ENCODE measurements around the gene ATF2. TPM values are rescaled to one million over a fixed set of nuclear protein-coding genes. Genes with fewer than 3 reads are reported as not detected.
"Not testable (repeated sequence)": the region's sequence is repeated elsewhere in the genome, so short reads cannot be mapped to it uniquely, and the experiment has no call there.

Gene ATF2
- total RNA-seq, 1 donor from 2014 or later, result 62.8 TPM

DNA sequence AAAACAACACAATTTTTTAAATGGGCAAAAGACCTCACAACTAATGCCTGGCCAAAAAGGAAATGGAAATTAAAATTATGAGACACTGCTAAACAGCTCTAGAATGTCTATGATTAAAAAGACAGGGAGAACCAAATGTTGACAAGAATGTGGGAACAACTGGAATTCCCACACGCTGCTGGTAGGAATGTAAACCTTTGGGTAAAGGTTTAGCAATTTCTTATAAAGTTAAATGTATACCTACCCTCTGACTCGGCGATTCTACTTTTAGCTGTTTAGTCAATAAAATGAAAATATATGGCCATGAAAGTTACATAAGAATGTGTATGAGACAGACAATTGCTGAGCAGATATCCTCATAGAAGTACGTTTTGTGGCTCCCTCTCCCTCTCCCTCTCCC lies 60.9 kb downstream of the ATF2 start:
- intact Hi-C loops (cut with micrococcal nuclease), result no loop called here

DNA sequence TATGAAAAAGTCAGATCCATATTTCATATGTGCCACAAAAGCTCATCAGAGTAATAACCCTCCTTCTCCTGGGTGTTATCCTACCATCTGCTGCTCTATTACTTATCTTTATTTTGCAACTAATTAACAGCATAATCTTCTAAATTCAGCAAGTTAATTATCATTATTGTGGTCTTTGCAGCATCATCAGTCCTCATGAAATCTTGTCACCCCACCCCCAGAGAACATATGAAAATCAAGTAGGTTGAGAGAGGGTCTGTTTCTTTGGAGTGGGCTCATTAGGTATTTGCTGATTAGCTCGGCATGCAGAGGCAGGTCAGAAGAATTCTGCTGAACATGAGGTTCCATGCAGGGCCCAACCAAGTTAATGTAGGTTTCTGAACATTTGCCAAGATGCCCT lies 64.8 kb downstream of the ATF2 start:
- intact Hi-C loops (cut with micrococcal nuclease), result no loop called here

DNA sequence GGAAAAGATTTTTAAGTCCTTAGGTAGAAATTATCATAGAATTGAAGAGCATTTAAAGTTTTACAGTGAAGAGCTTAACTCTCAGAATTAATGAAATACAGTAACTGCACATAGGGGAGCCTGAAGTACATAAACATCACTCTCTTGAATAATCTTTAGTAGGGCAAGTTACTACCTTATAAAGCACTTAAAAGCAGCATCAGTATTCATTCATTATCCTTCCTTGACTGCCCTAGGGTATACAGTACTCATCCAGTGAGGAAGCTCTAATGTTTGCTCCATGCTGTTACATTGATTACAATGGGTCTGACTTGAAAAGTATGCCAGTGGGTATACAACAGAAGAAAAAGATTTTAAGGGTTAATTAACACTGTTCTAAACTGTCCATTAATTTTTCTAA lies 66.5 kb downstream of the ATF2 start:
- intact Hi-C loops (cut with micrococcal nuclease), result no loop called here

DNA sequence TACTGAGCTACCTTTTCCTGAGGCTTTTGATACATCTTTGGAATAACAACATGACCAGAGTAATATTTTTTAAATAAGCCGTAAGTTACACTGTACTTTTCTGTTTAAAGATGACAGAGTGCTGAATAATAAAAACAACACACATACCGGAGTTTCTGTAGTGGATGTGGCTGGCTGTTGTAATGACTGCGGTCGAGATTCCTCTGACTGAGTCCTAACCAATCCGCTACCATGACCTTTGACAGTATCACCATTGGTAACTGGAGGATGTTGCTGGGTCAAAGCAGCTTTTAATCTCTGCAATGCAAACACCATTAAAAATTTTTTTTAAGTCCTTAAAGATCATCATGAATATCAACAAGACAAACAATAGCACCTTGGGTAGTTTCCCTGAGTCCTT lies 70.7 kb downstream of the ATF2 start:
- intact Hi-C loops (cut with micrococcal nuclease), result no loop called here

DNA sequence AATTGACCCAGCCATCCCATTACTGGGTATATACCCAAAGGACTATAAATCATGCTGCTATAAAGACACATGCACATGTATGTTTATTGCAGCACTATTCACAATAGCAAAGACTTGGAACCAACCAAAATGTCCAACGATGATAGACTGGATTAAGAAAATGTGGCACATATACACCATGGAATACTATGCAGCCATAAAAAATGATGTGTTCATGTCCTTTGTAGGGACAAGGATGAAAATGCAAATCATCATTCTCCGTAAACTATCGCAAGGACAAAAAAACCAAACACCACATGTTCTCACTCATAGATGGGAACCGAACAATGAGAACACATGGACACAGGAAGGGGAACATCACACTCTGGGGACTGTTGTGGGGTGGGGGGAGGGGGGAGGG lies 83.9 kb downstream of the ATF2 start:
- intact Hi-C loops (cut with micrococcal nuclease), result not testable (repeated sequence)

DNA sequence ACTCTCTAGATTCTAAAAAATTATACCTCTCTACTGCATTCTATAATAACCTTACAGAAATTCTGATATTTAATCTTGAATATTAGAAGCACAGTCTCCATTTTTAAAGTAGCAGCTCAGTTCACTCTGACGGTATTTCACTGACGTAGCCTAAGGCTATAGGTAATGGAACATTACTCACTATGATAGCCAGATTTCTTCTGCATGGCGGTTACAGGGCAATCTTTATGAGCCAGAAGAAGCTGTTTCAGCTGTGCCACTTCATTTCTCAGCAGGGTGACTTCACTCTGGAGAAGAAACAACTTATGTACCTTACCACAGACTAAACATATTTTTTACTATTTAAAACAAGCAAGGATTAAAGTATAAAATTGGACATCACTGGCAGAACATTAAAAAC lies 87.5 kb downstream of the ATF2 start:
- intact Hi-C loops (cut with micrococcal nuclease), result no loop called here

DNA sequence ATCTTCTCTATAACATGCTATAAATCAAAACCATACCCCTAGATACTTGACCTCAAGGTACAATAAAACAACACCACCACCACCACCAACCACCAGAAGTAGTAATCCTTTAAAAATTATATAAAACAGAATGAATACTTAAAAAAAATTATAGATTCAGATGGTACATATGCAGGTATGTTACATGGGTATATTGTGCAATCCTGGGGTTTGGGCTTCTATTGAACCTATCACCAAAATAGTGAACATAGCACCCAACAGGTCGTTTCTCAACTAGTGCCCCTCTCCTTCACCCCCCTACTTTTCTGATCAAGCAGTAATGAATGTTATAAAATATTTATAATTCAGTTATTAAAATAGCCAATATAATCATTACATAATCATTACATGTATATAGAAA lies 91.7 kb downstream of the ATF2 start:
- intact Hi-C loops (cut with micrococcal nuclease), result no loop called here

DNA sequence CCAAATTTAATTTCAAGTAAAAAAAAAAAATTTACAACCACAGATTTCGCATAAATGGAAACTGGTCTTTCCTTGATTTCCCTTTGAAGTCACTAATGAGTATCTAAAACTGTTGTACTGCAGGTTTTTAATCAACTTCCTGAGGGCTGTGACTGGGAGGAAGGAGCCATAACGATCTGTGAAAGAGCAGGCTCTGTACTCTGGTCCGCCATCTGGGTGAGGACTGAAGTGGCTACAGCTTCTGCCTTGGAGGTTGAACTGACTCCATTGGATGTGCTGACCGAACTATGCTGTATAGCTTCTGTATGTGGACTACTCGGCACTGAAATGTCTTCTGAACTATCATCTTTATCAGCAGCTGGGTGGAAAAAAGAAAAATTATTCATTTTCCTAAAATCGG lies 93.5 kb downstream of the ATF2 start:
- intact Hi-C loops (cut with micrococcal nuclease), result no loop called here

DNA sequence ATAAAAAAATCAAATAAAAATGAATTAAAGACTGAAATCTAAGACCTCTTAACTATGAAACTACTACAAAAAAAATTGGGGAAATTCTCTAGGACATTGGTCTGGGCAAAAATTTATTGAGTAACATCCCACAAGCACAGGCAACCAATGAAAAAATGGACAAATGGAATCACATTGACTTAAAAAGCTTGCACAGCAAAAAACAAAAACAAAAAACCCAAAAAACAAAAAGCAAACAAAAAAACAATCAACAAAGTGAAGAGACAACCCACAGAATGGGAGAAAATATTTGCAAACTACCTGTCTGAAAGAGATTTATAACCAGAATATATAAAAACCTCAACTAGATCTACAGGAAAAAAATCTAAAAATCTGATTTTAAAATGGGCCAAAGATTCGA lies 99.5 kb downstream of the ATF2 start:
- intact Hi-C loops (cut with micrococcal nuclease), result no loop called here

DNA sequence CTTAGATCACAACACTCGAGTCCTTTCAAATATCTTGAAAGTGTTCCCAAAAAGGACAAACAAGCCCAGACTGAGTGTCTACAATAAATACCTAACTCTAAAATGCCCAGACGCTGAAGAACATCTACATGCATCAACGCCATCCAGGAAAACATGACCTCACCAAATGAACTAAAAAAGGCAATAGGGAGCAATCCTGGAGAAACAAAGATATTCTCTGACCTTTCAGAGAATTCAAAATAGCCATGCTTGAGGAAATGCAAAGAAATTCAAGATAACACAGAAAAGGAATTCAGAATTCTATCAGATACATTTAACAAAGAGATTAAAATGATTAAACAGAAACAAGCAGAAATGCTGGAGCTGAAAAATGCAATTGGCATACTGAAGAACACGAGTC lies 101.6 kb downstream of the ATF2 start:
- intact Hi-C loops (cut with micrococcal nuclease), result no loop called here

DNA sequence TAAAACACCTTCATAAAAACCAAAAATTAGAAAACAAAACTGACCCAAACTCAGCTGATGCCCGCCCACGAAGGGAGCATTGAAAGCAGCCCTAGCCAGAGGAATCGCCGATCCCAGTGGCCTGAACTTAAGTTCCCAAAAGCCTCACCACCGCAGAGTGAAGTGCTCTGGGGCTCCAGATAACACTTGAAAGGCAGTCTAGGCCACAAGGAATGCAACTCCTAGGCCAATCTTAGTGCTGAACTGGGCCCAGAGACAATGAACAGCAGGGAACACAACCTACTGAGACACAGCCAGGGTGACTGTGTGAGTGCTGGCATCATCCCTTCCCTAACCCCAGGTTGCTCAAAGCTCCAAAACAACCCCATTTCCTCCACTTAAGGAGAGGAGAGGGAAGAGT lies 103.2 kb downstream of the ATF2 start:
- intact Hi-C loops (cut with micrococcal nuclease), result no loop called here

DNA sequence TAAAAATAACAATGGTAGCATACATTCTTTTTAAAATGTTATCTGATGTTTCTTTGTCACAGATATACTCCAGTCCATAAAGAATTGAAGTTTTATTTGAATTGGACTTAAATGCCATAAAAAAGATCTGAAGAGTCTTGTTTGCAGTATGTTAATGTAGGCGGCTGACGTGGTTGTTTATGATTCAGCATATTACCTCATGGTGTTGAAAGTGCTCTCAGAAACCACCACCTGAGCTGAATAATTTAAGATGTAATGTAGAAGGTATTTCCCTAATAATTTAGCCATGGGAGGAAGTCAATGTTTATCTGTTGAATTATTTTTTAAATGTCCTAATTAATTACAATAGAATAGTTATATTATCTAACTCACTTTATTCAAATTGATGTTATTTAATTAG lies 104.3 kb downstream of the ATF2 start:
- intact Hi-C loops (cut with micrococcal nuclease), result no loop called here

DNA sequence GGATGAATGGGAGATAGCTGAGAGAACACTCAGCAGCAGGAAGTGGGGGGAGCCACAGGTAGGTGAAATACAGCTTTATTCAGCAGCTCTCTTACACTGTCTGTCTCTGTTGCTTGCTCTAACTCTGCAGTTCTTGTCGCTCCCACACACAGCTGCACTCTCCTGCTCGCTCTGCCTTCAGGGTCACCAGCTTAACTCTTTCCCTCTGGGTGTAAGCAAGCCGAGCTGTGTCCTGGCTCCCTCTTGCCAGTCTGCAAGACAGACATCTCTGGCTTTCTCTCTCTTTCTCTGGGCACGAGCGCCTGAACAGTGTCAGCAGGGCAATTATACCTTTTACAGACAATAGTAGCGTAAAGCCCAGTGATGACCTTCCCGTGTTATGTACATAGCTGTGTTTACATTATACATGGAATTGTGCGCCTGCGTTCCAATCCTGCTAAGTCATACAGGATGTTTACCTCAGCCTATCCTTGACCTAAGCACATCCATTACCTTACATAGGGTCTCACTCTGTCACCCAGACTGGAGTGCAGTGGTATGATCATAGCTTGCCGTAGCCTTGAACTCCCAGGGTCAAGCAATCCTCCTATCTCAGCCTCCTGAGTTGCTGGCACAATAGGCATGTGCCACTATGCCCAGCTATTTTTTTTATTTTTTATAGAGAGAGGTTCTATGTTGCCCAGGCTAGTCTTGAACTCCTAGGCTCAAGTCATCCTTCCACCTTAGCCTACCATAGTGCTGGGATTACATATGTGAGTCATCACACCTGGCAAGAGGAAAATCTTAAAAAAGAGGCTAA lies 105.0 kb downstream of the ATF2 start:
- intact Hi-C loops (cut with micrococcal nuclease), result no loop called here

DNA sequence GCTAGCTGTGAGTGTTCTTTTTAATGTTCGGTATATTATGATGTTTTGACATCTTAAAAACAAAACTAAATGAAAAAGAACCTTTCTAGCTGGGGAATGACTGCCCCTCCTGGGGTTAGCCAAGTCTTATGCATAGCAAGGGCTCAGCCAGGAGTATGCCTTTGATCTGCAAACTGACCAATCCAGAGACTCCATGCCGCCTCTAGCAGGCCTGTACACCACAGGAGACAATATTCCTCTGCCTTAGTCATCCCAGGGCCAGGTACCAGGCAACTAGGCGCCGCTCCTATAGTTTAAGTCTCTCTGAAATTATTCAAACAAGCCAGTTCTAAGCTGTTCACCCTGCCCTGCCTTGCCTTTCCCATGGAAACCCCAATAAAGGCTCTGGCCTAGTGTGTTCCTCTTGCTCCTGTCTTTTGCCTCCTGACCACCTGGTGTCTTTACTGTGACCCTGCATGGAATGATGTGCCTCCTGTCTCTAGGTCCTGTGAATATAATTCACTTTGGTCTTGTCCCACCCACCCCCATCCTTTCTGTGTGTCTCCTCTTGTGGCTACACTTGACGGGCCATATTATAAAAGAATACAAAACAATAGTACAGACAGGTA lies 110.8 kb downstream of the ATF2 start:
- intact Hi-C loops (cut with micrococcal nuclease), result no loop called here

DNA sequence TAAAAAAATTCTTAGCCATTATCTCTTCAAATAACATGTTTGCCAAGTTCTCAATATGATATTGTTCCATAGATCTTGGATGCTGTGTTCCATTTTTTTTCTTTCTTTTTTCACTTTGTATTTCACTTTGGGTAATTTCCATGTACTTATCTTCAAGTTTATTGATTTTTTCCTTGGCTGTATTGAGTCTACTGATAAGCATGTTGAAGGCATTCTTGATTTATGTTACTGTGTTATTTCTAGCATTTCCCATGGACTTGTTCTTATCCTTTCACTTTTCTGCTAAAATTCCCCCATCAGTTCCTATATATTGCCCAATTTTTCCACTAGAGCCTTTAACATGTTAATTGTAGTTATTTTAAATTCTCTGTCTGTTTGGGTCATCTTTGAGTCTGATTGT lies 112.0 kb downstream of the ATF2 start:
- intact Hi-C loops (cut with micrococcal nuclease), result no loop called here

DNA sequence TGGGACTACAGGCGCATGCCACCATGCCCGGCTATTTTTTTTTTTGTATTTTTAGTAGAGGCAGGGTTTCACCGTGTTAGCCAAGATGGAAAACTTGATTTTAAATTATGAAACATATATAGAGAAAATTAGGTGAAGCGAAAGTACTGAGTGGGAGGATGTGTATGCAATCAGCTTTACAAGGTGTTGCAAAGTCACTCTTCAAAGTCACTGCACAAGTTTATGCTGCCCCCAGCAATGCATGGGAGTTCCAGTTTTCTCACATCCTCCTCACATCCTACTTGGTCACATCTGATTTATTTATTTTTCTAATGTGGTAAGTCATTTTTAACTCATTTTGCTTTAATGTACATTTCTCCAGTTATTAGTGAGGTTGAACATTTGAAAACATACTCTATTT lies 113.7 kb downstream of the ATF2 start:
- intact Hi-C loops (cut with micrococcal nuclease), result no loop called here

DNA sequence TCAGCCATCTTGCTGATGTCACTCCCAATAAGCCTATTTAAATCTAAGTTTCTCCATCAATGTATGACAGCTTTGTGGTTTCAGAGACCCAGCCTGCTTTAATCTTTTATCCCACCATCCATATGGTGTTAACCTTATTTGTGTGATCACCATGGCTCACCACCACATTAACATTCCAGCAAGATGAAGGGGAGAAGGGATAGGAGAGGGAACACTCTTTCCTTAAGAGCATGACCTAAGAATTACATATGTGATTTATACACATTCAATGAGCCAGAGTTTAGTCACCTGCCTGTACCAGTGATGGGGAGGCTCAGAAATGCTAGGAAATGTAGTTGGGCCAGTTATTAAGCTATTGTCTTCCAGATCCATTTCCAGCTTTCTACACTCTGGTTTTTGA lies 118.3 kb downstream of the ATF2 start:
- intact Hi-C loops (cut with micrococcal nuclease), result no loop called here

DNA sequence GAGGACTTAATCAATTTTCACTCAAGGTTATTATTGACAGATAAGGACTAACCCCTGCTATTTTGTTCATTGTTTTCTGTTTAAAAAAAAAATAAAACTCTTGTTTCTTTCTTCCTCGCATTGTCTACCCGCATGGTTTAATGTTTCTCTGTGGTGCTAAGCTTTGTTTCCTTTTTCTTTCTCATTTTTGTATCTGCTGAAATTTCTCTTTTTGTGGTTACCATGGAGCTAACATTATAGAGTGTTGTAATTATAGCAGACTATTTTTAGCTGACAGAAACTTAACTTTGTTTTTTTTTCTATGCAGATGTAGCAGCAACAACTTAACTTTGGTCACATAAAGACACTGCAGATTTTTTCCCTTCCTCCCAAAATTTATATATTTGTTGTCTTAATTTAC lies 119.7 kb downstream of the ATF2 start:
- intact Hi-C loops (cut with micrococcal nuclease), result no loop called here

DNA sequence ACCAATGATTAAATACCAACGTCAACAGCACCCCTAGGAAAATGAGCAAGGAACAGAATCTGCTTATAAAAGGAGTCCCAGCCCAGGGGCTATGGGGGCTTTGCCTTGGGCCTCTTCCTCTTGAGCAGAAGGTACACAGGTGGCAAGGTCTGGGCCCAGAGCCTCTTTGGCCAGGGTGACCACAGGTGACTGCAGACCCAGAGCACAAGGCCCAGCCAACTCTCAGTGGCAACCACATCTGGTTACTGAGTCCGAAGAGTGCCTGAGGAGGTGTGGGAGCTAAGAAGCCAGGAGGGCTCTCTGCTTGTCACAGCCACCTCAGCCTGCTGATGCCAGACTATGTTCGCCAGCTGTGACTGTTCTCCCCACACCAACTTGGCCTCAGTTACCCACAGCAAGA lies 128.5 kb downstream of the ATF2 start:
- intact Hi-C loops (cut with micrococcal nuclease), result no loop called here

DNA sequence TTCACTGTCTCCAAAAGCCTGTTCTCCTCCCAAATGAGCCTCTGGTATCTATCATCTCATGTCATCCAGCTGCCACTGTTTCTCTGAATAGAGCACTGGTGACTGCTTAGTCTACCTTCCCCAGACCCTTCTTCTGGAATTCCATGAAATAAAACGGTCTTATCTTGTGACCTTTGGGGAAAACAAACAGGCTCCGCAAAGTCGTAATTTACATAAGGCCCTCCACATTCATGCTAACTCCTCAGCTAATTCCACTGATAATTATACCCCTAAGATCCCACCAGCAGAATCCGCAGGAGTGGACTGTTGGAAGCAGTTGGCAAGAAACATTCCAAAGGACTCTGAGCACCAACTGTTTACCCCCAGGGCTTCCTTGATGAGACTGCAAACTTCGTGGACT lies 129.0 kb downstream of the ATF2 start:
- intact Hi-C loops (cut with micrococcal nuclease), result no loop called here

DNA sequence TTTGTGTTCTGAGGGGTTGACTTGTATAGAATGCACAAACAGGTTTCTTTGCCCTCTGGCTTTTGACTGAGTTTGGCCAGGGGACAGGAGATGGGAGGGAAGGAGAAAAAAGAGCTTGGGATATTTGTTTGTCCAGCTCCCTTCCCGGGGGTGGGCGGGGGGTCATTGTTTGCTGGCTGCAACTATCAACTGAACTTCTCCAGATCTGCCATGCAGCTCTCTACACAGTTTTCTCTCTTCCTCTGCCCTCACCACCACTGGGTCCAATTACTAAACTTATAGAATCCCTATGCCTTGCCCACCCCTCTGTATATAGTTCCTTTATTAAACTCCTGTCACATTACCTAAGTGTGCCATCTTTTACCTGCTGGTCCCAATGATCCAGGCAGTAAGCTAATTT lies 130.1 kb downstream of the ATF2 start:
- intact Hi-C loops (cut with micrococcal nuclease), result loop anchor here (2.0 kb wide), 1 partner anchor 245 kb away; no protein-coding TSS in a partner anchor

DNA sequence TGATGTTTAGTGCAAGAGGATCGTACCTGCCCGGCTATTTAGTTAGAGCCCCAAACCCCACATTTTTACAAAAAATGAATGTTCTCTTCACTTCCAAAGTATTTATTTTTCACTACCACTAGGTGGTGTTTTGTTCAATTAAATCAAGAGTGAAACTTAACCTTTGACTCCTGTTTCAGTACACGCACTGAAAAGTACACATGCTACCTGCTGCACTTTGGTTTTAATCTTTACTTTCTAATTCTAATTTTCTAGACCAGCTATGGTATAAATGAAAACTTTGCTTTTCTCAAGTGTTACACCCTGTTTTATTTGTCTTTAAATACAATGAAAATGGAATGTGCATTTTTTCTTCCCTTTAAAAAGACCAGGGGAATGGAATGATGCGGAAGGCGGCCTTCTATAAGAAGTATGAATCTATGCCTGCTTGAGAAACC lies 131.4 kb downstream of the ATF2 start:
- intact Hi-C loops (cut with micrococcal nuclease), result loop anchor here (1.0 to 2.0 kb wide), 2 partner anchors 151 to 246 kb away; no protein-coding TSS in a partner anchor

DNA sequence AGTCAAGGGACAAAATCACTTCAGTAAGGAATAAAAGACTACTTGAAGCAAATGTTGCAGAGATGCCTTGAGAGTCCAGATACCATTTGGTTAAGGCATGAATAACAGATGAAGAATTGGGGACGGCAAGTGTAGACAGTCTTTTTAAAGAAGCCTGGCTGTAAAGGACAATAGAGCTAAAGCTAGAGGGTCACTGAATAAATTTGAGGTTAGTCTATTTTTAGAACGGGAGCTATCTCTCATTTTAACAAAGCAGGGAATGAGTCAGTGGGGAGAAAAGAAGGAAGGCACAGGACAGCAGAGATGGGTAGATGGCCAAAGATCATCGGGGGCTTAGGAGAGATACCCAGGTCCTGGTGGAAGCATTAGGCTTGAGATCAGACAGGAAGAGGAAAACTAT lies 132.2 kb downstream of the ATF2 start:
- intact Hi-C loops (cut with micrococcal nuclease), result loop anchor here (1.0 to 2.0 kb wide), 2 partner anchors 151 to 247 kb away; no protein-coding TSS in a partner anchor

All from T-helper 2 cell treated with Interferon-gamma antibody and Interleukin-4, amounts not matched to agents 100 ng/mL and 5 ng/mL, for 36 hours (primary cell).